Breast epithelium (tissue), 3 donors: ENCODE results near the gene CDH20.

ENCODE experiments used
- POLR2AphosphoS5 ChIP-seq, 3 donors: sonication (generic); formaldehyde crosslinking; IDR thresholded peaks; one replicate each; pipeline ENCODE4 v1.6.1; 2017; ENCODE audit warnings: antibody characterized with exemption in 3 of 3
- TF ChIP-seq, protein P1 (sequence below), 3 donors: fragments of 450-650 bp; IDR thresholded peaks; one replicate each; pipeline ENCODE4 v1.5.1; 2016 to 2017; ENCODE audit warnings: antibody characterized with exemption in 3 of 3, mild to moderate bottlenecking in 3 of 3, moderate library complexity in 3 of 3

DNA sequence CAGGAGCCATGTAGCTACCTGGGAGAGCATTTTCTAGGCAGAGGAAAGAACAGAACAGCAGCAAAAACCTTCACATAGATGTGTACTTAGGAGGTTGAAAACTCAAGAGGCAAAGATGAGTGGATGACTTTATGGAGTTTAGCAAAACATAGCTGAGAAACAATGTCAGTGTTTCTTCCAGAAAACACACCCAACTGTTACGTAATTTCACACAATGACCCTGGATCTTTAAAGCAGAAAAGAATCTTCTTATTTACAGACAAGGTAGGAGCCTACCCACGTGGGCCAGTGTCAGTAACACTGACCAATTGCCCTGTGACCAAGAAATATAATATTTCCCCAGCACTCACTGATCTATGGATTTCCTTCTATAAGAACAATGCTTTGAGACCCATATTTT, 254.6 kb downstream of the CDH20 start:
- TF ChIP-seq, protein P1, sequence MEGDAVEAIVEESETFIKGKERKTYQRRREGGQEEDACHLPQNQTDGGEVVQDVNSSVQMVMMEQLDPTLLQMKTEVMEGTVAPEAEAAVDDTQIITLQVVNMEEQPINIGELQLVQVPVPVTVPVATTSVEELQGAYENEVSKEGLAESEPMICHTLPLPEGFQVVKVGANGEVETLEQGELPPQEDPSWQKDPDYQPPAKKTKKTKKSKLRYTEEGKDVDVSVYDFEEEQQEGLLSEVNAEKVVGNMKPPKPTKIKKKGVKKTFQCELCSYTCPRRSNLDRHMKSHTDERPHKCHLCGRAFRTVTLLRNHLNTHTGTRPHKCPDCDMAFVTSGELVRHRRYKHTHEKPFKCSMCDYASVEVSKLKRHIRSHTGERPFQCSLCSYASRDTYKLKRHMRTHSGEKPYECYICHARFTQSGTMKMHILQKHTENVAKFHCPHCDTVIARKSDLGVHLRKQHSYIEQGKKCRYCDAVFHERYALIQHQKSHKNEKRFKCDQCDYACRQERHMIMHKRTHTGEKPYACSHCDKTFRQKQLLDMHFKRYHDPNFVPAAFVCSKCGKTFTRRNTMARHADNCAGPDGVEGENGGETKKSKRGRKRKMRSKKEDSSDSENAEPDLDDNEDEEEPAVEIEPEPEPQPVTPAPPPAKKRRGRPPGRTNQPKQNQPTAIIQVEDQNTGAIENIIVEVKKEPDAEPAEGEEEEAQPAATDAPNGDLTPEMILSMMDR (IDR thresholded peaks at IDR 0.05) = no peak
- TF ChIP-seq POLR2AphosphoS5 (IDR thresholded peaks at IDR 0.05) = no peak
